ENCODE results near the gene TXNRD2.

The TXNRD2 gene

GRCh38 chr22:19853879-19854777 lies 87.5 kb downstream of the TXNRD2 start:
- peaks cover 33% of the 10 kb centered on the region for H3K4me1 ChIP-seq (ENCODE audit: control insufficient read depth, insufficient read depth, low read length)
- peaks cover 29% of the 10 kb centered on the region for H3K36me3 ChIP-seq (ENCODE audit: control insufficient read depth, insufficient read depth, low read length)
- H3K27me3 ChIP-seq (ENCODE audit: control insufficient read depth, insufficient read depth, low read length): no peaks in the 10 kb centered on the region
- H3K9ac ChIP-seq (ENCODE audit: low read length): peak overlapping the region; percentile 94
- H3K27ac ChIP-seq (ENCODE audit: low read depth, low read length): peak overlapping the region; percentile 88
- H3K9me3 ChIP-seq (ENCODE audit: control insufficient read depth, insufficient read depth, low read depth, low read length): no peaks in the 10 kb centered on the region
- H3K4me3 ChIP-seq (ENCODE audit: low read depth, low read length): peak overlapping the region; percentile 86

- peak overlapping the region; percentile 88; the same call in 1 of the 2 replicates for H3K27ac ChIP-seq (ENCODE audit: low read depth, low read length)
- peak overlapping the region; percentile 94 for H3K9ac ChIP-seq (ENCODE audit: low read length)
- peaks cover 36% of the 10 kb centered on the region for H3K4me1 ChIP-seq (ENCODE audit: control insufficient read depth, insufficient read depth, low read length)
- H3K9me3 ChIP-seq (ENCODE audit: control insufficient read depth, insufficient read depth, low read depth, low read length): no peaks in the 10 kb centered on the region
- H3K4me3 ChIP-seq (ENCODE audit: low read depth, low read length): peak overlapping the region; percentile 86
- no peaks in the 10 kb centered on the region for H3K27me3 ChIP-seq (ENCODE audit: control insufficient read depth, insufficient read depth, low read length)
- H3K36me3 ChIP-seq (ENCODE audit: control insufficient read depth, insufficient read depth, low read length): peaks cover 29% of the 10 kb centered on the region
Observed at GRCh38 chr22:19853058-19853878, 88.3 kb downstream of the TXNRD2 start.

DNA sequence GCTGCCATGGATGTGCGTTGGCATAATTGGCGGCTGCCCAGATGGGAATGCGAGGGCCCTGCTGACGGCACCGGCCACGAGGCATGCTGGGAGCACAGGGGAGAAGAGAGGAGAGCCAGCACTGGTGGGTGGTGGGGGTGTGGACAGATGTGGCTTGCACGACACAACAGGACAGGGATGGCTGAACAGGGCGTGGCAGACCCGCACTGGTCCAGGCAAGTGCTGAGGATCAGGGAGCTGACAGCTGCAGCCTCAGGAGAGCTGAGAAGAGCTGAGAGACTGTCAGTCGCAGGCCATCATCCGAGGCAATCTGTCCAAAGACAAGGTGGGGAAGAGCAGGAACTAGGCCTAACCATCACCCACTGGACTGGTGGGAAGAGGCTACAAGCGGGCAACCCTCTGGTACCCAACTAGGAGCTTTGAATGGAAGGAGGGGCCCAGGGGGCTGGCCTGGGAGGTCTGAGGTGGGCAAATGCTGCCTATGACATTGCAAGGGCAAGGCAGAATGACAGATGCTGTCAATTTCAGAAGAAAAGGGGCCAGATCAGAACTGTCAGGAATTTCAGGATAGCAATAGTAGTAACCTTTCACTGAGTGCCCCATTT lies 89.3 kb downstream of the TXNRD2 start:
- Histone ChIP-seq H3K36me3 (ENCODE audit: control insufficient read depth, insufficient read depth, low read length) (peaks cover 31% of the 10 kb centered on the region), H3K4me3 (ENCODE audit: low read depth, low read length) (peak overlapping the region; percentile 86; the same call in 1 of the 2 replicates), H3K9ac (ENCODE audit: low read length) (no peak overlapping the region), H3K27ac (ENCODE audit: low read depth, low read length) (no peak overlapping the region), H3K4me1 (ENCODE audit: control insufficient read depth, insufficient read depth, low read length) (peaks cover 36% of the 10 kb centered on the region), H3K27me3 (ENCODE audit: control insufficient read depth, insufficient read depth, low read length) (no peaks in the 10 kb centered on the region), H3K9me3 (ENCODE audit: control insufficient read depth, insufficient read depth, low read depth, low read length) (peaks cover 3% of the 10 kb centered on the region)

DNA sequence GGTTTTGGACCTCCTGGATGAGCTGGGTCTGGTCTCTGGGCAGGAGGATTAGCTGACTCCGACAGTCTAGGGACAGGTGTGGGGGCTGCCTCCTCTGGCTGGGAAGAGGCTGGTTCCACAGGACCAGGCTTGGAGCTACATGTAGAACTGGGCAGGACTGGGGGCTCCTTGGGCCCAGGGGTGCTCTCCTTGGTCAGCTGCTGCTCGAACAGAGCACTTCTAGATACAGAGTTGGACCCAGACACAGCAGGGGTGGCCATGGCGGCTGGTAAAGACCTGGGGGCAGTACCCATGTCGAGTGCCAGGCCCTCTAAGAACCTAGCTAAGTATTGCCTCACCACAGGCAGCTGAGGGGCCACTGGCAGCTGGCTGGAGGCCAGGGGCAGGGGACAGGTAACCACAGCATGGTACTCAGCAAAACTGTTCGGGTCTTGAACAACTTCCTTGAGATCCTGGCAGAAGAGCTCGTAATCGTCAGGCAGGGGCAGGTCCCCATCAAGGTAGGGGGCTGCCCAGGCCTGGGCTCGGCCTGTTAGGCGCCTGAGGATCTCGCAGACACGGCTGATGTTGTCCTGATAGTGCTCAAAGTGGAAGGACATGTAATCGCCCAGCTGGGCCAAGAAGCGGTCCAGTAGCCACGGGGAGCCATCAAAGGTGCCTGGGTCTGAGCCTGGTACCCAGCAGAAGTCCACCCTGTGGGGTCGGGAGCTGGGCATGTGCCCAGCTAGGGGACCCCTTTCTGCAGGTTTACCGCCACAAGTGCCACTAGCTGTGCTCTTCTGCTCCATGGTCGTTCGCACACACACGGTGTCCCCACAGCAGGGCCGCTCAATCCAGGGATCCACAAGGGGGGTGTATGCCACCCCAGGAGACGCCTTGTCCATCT lies 90.1 kb downstream of the TXNRD2 start:
- peaks cover 36% of the 10 kb centered on the region for H3K4me1 ChIP-seq (ENCODE audit: control insufficient read depth, insufficient read depth, low read length)

DNA sequence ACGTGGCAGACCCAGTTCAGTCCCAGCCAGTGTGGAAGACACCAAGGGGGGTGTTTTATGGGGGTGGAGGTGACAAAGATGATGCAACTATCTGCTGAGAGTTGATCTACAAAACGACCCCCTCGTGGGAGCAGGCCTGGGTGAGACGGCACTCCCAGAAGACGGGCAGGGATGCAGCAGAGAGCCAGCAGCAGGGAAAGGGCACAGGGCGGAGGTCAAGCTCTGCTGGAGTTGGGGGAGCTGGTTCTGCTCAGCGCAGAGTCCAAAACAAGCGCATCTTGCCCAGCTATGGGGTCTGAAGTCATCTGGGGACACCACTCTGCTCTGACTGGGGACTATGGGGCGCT lies 90.9 kb downstream of the TXNRD2 start:
- peaks cover 32% of the 10 kb centered on the region for H3K4me1 ChIP-seq (ENCODE audit: control insufficient read depth, insufficient read depth, low read length)
- peaks cover 6% of the 10 kb centered on the region for H3K9me3 ChIP-seq (ENCODE audit: control insufficient read depth, insufficient read depth, low read depth, low read length)
- peak overlapping the region; percentile 25 for H3K9ac ChIP-seq (ENCODE audit: low read length)
- peaks cover 37% of the 10 kb centered on the region for H3K36me3 ChIP-seq (ENCODE audit: control insufficient read depth, insufficient read depth, low read length)
- H3K4me3 ChIP-seq (ENCODE audit: low read depth, low read length): no peak overlapping the region; the same call in 1 of the 2 replicates
- no peaks in the 10 kb centered on the region for H3K27me3 ChIP-seq (ENCODE audit: control insufficient read depth, insufficient read depth, low read length)
- no peak overlapping the region for H3K27ac ChIP-seq (ENCODE audit: low read depth, low read length)

More for the DNA sequence above, 90.1 kb downstream of the TXNRD2 start:
- Histone ChIP-seq H3K4me3 (ENCODE audit: low read depth, low read length) (no peak overlapping the region), H3K27me3 (ENCODE audit: control insufficient read depth, insufficient read depth, low read length) (no peaks in the 10 kb centered on the region), H3K36me3 (ENCODE audit: control insufficient read depth, insufficient read depth, low read length) (peaks cover 37% of the 10 kb centered on the region), H3K27ac (ENCODE audit: low read depth, low read length) (no peak overlapping the region), H3K9ac (ENCODE audit: low read length) (no peak overlapping the region), H3K9me3 (ENCODE audit: control insufficient read depth, insufficient read depth, low read depth, low read length) (peaks cover 6% of the 10 kb centered on the region)

- no peak overlapping the region; the same call in 1 of the 2 replicates for H3K4me3 ChIP-seq (ENCODE audit: low read depth, low read length)
- peaks cover 6% of the 10 kb centered on the region for H3K9me3 ChIP-seq (ENCODE audit: control insufficient read depth, insufficient read depth, low read depth, low read length)
- H3K27ac ChIP-seq (ENCODE audit: low read depth, low read length): no peak overlapping the region
- no peaks in the 10 kb centered on the region for H3K27me3 ChIP-seq (ENCODE audit: control insufficient read depth, insufficient read depth, low read length)
- peak overlapping the region; percentile 25 for H3K9ac ChIP-seq (ENCODE audit: low read length)
- H3K4me1 ChIP-seq (ENCODE audit: control insufficient read depth, insufficient read depth, low read length): peaks cover 27% of the 10 kb centered on the region
- H3K36me3 ChIP-seq (ENCODE audit: control insufficient read depth, insufficient read depth, low read length): peaks cover 37% of the 10 kb centered on the region
Observed at GRCh38 chr22:19849835-19850762, 91.5 kb downstream of the TXNRD2 start.

DNA sequence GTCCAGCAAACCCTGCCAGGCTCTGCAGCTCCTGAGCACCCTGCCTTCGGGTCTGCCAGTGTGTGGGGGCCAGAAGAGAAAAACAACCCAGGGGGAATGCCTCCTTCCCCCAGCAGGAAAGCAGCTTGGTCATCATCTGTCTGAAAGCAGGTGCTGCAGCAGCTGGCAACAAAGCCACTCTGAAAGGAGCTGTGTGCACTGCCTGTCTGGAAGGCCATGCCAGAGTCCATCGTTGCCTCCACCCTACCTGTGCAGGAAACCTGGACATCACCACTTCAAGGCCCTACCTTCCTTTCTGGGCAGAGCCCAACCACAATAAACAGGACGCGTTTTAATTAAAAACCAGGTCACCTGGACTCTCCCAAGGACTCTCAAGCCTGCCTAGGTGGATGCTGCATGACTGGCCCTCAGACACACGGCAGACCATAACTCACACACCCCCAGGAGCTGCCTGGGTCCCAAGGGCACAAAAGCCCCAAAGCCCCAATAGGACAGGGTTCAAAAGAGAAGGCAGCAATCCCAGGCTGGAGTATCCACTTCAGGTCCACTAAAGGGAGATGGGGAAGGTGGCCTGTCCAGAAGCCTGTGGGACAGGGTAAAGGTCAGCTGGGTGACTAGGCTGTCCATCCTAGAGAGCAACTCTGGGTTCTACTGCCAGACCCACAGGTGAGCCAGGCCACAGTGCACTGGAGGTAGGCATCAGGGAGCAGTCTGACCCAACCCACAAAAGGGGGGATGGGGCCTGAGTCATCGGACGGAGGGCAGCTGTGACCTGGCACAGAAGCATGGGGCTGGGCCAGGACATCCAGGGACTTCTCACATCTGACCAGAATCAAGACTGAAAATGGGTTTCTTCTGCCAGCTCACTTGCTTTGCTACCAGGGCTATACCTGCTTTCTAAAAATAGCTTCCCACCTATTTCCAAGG lies 93.1 kb downstream of the TXNRD2 start:
- Histone ChIP-seq H3K9ac (ENCODE audit: low read length) (no peak overlapping the region), H3K4me3 (ENCODE audit: low read depth, low read length) (no peak overlapping the region), H3K27ac (ENCODE audit: low read depth, low read length) (no peak overlapping the region), H3K36me3 (ENCODE audit: control insufficient read depth, insufficient read depth, low read length) (peaks cover 37% of the 10 kb centered on the region), H3K9me3 (ENCODE audit: control insufficient read depth, insufficient read depth, low read depth, low read length) (peaks cover 6% of the 10 kb centered on the region), H3K27me3 (ENCODE audit: control insufficient read depth, insufficient read depth, low read length) (no peaks in the 10 kb centered on the region), H3K4me1 (ENCODE audit: control insufficient read depth, insufficient read depth, low read length) (peaks cover 28% of the 10 kb centered on the region)

GRCh38 chr22:19847345-19847632 lies 94.3 kb downstream of the TXNRD2 start:
- peaks cover 31% of the 10 kb centered on the region for H3K36me3 ChIP-seq (ENCODE audit: control insufficient read depth, insufficient read depth, low read length)
- no peak overlapping the region for H3K9ac ChIP-seq (ENCODE audit: low read length)
- H3K4me3 ChIP-seq (ENCODE audit: low read depth, low read length): no peak overlapping the region
- H3K27ac ChIP-seq (ENCODE audit: low read depth, low read length): no peak overlapping the region
- peaks cover 22% of the 10 kb centered on the region; the same call in 1 of the 2 replicates for H3K4me1 ChIP-seq (ENCODE audit: control insufficient read depth, insufficient read depth, low read length)
- no peaks in the 10 kb centered on the region for H3K27me3 ChIP-seq (ENCODE audit: control insufficient read depth, insufficient read depth, low read length)
- peaks cover 6% of the 10 kb centered on the region for H3K9me3 ChIP-seq (ENCODE audit: control insufficient read depth, insufficient read depth, low read depth, low read length)
